EL (cell line): ENCODE measurements around the gene DOCK11.

Source experiments
- DNase-seq: peaks from one replicate; pipeline ENCODE4 v3.0.0-alpha.2; 2016

Gene DOCK11

GRCh38 chrX:118502161-118502789 is 6.7 kb downstream of the DOCK11 start:
- DNase-seq = no peak

- DNase-seq = no peak
Observed at GRCh38 chrX:118503260-118504041, 7.8 kb downstream of the DOCK11 start.

- no peak for DNase-seq
Observed at GRCh38 chrX:118504581-118504980, 9.0 kb downstream of the DOCK11 start.

GRCh38 chrX:118506805-118507480 is 11.3 kb downstream of the DOCK11 start:
- DNase-seq = no peak

- no peak for DNase-seq
Observed at GRCh38 chrX:118507766-118508165, 12.2 kb downstream of the DOCK11 start.

GRCh38 chrX:118508221-118508620 is 12.6 kb downstream of the DOCK11 start:
- DNase-seq = no peak

GRCh38 chrX:118508635-118509034 is 13.0 kb downstream of the DOCK11 start:
- DNase-seq = no peak

- DNase-seq = no peak
Observed at GRCh38 chrX:118510111-118510510, 14.5 kb downstream of the DOCK11 start.

- DNase-seq = peak; percentile 10
Observed at GRCh38 chrX:118513120-118513898, 17.7 kb downstream of the DOCK11 start.

- peak; percentile 52 for DNase-seq
Observed at GRCh38 chrX:118519411-118520215, 24.0 kb downstream of the DOCK11 start.

GRCh38 chrX:118520216-118521206 is 24.9 kb downstream of the DOCK11 start:
- DNase-seq = peak; percentile 80

GRCh38 chrX:118521435-118521834 is 25.8 kb downstream of the DOCK11 start:
- peak; percentile 63 for DNase-seq

GRCh38 chrX:118522230-118522926 is 26.8 kb downstream of the DOCK11 start:
- DNase-seq = no peak

GRCh38 chrX:118523920-118524319 is 28.3 kb downstream of the DOCK11 start:
- DNase-seq = no peak

GRCh38 chrX:118524344-118524743 is 28.7 kb downstream of the DOCK11 start:
- no peak for DNase-seq

GRCh38 chrX:118525174-118525730 is 29.6 kb downstream of the DOCK11 start:
- DNase-seq = no peak

GRCh38 chrX:118526149-118526548 is 30.5 kb downstream of the DOCK11 start:
- DNase-seq = no peak

- DNase-seq = no peak
Observed at GRCh38 chrX:118528071-118528737, 32.6 kb downstream of the DOCK11 start.

- peak; percentile 65 for DNase-seq
Observed at GRCh38 chrX:118530219-118530911, 34.8 kb downstream of the DOCK11 start.
